NT2/D1 (cell line): ENCODE data around the gene SHISAL1.

Experiments
- SUZ12 ChIP-seq: IDR thresholded peaks from 2 replicates; pipeline ENCODE4 v1.6.1; 2011; ENCODE audit not compliant: insufficient read length, insufficient read depth; ENCODE audit errors: extremely low read depth
- ZNF274 ChIP-seq: IDR thresholded peaks from 2 replicates; pipeline ENCODE4 v1.6.1; 2011; ENCODE audit warnings: mild to moderate bottlenecking, low read depth, low read length

DNA sequence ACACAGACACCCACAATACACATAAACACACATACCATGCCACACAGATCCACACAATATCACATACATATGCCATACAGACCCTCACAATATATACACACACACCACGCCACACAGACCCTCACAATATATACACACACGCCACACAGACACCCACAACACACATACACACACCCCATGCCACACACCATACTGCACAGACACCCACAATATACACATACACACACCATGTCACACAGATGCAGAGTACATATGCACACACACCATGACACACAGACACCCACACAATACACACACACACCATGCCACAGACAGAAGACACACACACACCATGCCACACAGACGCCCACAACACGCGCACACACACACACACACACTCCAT lies 43.6 kb downstream of the SHISAL1 start:
- TF ChIP-seq SUZ12, result no peak
- no peak for TF ChIP-seq ZNF274
